Measurements from ENCODE around the gene PBRM1.

DNA sequence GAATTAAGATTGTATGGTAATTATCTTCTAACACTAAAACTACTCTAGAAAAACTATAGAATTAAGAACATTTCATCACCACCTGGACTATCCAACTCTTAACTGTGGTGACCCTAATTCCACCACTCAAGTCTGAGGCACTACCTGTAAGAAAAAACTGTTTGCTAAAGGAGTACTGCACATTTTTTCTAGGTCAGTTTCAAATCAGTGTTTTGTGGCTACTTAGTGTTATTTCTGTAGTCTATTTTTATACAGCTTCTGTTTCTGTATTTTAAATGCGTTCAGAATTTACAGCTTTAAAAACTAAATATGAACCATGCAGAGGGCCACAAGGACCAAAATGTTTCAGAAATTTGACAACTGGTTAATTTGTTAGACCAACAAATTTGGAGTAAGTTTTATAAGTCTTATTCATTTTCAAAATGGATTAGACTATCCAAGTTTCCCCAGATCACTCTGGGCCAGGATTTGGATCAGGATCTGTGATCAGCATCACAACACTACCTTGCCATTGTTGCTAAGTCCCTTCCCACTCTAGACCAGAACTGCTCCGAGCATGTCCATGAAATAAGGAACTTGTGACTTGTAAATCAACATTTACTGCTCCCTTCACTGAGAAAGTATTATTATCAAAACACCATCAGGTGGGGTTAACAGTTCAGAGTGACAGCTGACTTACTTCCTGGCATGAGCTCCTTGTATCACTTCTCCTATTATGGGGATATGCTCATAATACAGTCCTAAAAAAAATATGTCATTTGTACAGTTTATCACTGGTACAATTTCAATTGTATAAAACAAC, 11.3 kb upstream of the PBRM1 start:
- TF ChIP-seq, protein P1, sequence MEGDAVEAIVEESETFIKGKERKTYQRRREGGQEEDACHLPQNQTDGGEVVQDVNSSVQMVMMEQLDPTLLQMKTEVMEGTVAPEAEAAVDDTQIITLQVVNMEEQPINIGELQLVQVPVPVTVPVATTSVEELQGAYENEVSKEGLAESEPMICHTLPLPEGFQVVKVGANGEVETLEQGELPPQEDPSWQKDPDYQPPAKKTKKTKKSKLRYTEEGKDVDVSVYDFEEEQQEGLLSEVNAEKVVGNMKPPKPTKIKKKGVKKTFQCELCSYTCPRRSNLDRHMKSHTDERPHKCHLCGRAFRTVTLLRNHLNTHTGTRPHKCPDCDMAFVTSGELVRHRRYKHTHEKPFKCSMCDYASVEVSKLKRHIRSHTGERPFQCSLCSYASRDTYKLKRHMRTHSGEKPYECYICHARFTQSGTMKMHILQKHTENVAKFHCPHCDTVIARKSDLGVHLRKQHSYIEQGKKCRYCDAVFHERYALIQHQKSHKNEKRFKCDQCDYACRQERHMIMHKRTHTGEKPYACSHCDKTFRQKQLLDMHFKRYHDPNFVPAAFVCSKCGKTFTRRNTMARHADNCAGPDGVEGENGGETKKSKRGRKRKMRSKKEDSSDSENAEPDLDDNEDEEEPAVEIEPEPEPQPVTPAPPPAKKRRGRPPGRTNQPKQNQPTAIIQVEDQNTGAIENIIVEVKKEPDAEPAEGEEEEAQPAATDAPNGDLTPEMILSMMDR (conservative IDR thresholded peaks at IDR 0.05): no peak
- no peak for TF ChIP-seq EZH2 (IDR thresholded peaks at IDR 0.05; ENCODE audit: low read depth)
